HuH-7.5 (cell line): Measurements from ENCODE around the gene PLOD2.
"Not testable (repeated sequence)": the region's sequence is repeated elsewhere in the genome, so short reads cannot be mapped to it uniquely, and the experiment has no call there.

ENCODE experiments used
- DNase-seq: peaks from one replicate; pipeline ENCODE4 v3.0.0; 2011; ENCODE audit warnings: low spot score

Gene PLOD2

GRCh38 chr3:146138902-146139301 lies 22.1 kb downstream of the PLOD2 start:
- no peak for DNase-seq

- DNase-seq = no peak
Measured at GRCh38 chr3:146136647-146137046, 24.3 kb downstream of the PLOD2 start.

GRCh38 chr3:146134348-146135117 lies 26.5 kb downstream of the PLOD2 start:
- no peak for DNase-seq

- no peak for DNase-seq
Measured at GRCh38 chr3:146133441-146133840, 27.5 kb downstream of the PLOD2 start.

- no peak for DNase-seq
Measured at GRCh38 chr3:146131616-146132410, 29.2 kb downstream of the PLOD2 start.

GRCh38 chr3:146130881-146131371 lies 30.1 kb downstream of the PLOD2 start:
- DNase-seq = no peak

GRCh38 chr3:146129750-146130149 lies 31.2 kb downstream of the PLOD2 start:
- DNase-seq = no peak

GRCh38 chr3:146128939-146129338 lies 32.0 kb downstream of the PLOD2 start:
- DNase-seq = no peak

- DNase-seq = no peak
Measured at GRCh38 chr3:146128179-146128578, 32.8 kb downstream of the PLOD2 start.

- no peak for DNase-seq
Measured at GRCh38 chr3:146125951-146126350, 35.0 kb downstream of the PLOD2 start.

- no peak for DNase-seq
Measured at GRCh38 chr3:146124126-146124801, 36.7 kb downstream of the PLOD2 start.

GRCh38 chr3:146117406-146118285 lies 43.3 kb downstream of the PLOD2 start:
- no peak for DNase-seq

GRCh38 chr3:146115619-146116018 lies 45.4 kb downstream of the PLOD2 start:
- DNase-seq = peak; percentile 18

- not testable (repeated sequence) for DNase-seq
Measured at GRCh38 chr3:146113804-146114203, 47.2 kb downstream of the PLOD2 start.

- no peak for DNase-seq
Measured at GRCh38 chr3:146111337-146111736, 49.6 kb downstream of the PLOD2 start.

GRCh38 chr3:146110161-146110560 lies 50.8 kb downstream of the PLOD2 start:
- no peak for DNase-seq

GRCh38 chr3:146106986-146107385 lies 54.0 kb downstream of the PLOD2 start:
- no peak for DNase-seq

GRCh38 chr3:146104068-146104467 lies 56.9 kb downstream of the PLOD2 start:
- DNase-seq = no peak

- no peak for DNase-seq
Measured at GRCh38 chr3:146102885-146103284, 58.1 kb downstream of the PLOD2 start.

GRCh38 chr3:146101538-146101937 lies 59.4 kb downstream of the PLOD2 start:
- no peak for DNase-seq

GRCh38 chr3:146100825-146101444 lies 60.0 kb downstream of the PLOD2 start:
- DNase-seq = no peak
